GM12864 (cell line): ENCODE data around the gene WDTC1.
"Not testable (repeated sequence)": the region's sequence is repeated elsewhere in the genome, so short reads cannot be mapped to it uniquely, and the experiment has no call there.

ENCODE experiments used
- DNase-seq: peaks from one replicate; pipeline ENCODE4 v3.0.0-alpha.2; 2011; ENCODE audit warnings: low read depth
- H3K4me3 ChIP-seq: 2 replicates; pipeline ENCODE4 v1.5.1; 2011; ENCODE audit warnings: mild to moderate bottlenecking, low read depth, low read length, control low read depth
- CTCF ChIP-seq: IDR thresholded peaks from 2 replicates; pipeline ENCODE4 v1.5.1; 2011; ENCODE audit warnings: low read depth, mild to moderate bottlenecking, moderate library complexity, low read length, control low read depth, inconsistent platforms; ENCODE audit errors: missing control alignments

The WDTC1 gene

GRCh38 chr1:27234049-27234882 is at the start of gene WDTC1:
WDTC1 (plus strand) TSS chr1:27234632; CDS start chr1:27261055, 26,423 bp downstream.
- DNase-seq = peak; percentile 90
- peak within 1 kb of the TSS; percentile 69 for H3K4me3 ChIP-seq
- TF ChIP-seq CTCF = no peak

- DNase-seq, H3K4me3 ChIP-seq: not testable (repeated sequence)
These were observed 49.8 kb upstream of the WDTC1 start for GRCh38 chr1:27184665-27185064.

GRCh38 chr1:27192039-27192529 is 42.3 kb upstream of the WDTC1 start:
- TF ChIP-seq CTCF = no peak
- no peak overlapping the region for H3K4me3 ChIP-seq
- no peak for DNase-seq

GRCh38 chr1:27193194-27193593 is 41.2 kb upstream of the WDTC1 start:
- DNase-seq = no peak
- no peak overlapping the region for H3K4me3 ChIP-seq
- no peak for TF ChIP-seq CTCF

- DNase-seq = no peak
- no peak for TF ChIP-seq CTCF
- H3K4me3 ChIP-seq = no peak overlapping the region
These were observed 33.1 kb upstream of the WDTC1 start for GRCh38 chr1:27201295-27201694.

- no peak for TF ChIP-seq CTCF
- no peak overlapping the region for H3K4me3 ChIP-seq
- DNase-seq = no peak
These were observed 30.5 kb upstream of the WDTC1 start for GRCh38 chr1:27203946-27204345.

GRCh38 chr1:27207238-27207637 is 27.2 kb upstream of the WDTC1 start:
- DNase-seq, H3K4me3 ChIP-seq: not testable (repeated sequence)

- DNase-seq, H3K4me3 ChIP-seq: not testable (repeated sequence)
These were observed 26.1 kb upstream of the WDTC1 start for GRCh38 chr1:27208143-27208850.
